ENCODE measurements around the gene SGTA.

- TF ChIP-seq CTCF (conservative IDR thresholded peaks at IDR 0.05; ENCODE audit: low read length) (no peak), EZH2phosphoT487 (IDR thresholded peaks at IDR 0.05; ENCODE audit: borderline replicate concordance) (no peak)
Observed at GRCh38 chr19:2827840-2828489, 44.9 kb upstream of the SGTA start.
